ENCODE results near the gene TRIM46.

The TRIM46 gene

GRCh38 chr1:155171836-155172731 lies 1.6 kb upstream of the TRIM46 start:
- no peak for DNase-seq (ENCODE audit: low read depth in 2 of 2)

- DNase-seq (ENCODE audit: low read depth in 2 of 2) = peak; percentile 93 to 94
These were observed 744 bp upstream of the TRIM46 start, which contains the start of gene KRTCAP2 for GRCh38 chr1:155172732-155173477. Gene KRTCAP2, minus strand, starts transcription at chr1:155173304. Its CDS starts 80 bp downstream, at chr1:155173224.

- peak in 1 of 2 donors; percentile 42 for DNase-seq (ENCODE audit: low read depth in 2 of 2)
These were observed 953 bp downstream of the TRIM46 start for GRCh38 chr1:155174324-155175280.

GRCh38 chr1:155175281-155175926 lies 1.8 kb downstream of the TRIM46 start:
- DNase-seq (ENCODE audit: low read depth in 2 of 2) = no peak

GRCh38 chr1:155175927-155176371 lies 2.3 kb downstream of the TRIM46 start:
- peak in 1 of 2 donors; percentile 7 for DNase-seq (ENCODE audit: low read depth in 2 of 2)

GRCh38 chr1:155176544-155177071 lies 3.0 kb downstream of the TRIM46 start:
- peak in 1 of 2 donors; percentile 83 for DNase-seq (ENCODE audit: low read depth in 2 of 2)

- no peak for DNase-seq (ENCODE audit: low read depth in 2 of 2)
These were observed 3.7 kb downstream of the TRIM46 start for GRCh38 chr1:155177192-155177917.

- DNase-seq (ENCODE audit: low read depth in 2 of 2) = no peak
These were observed 4.3 kb downstream of the TRIM46 start for GRCh38 chr1:155177918-155178281.

GRCh38 chr1:155178441-155179111 lies 4.9 kb downstream of the TRIM46 start:
- no peak for DNase-seq (ENCODE audit: low read depth in 2 of 2)

GRCh38 chr1:155179112-155180031 lies 5.7 kb downstream of the TRIM46 start:
- no peak for DNase-seq (ENCODE audit: low read depth in 2 of 2)

GRCh38 chr1:155181371-155182051 lies 7.9 kb downstream of the TRIM46 start:
- DNase-seq (ENCODE audit: low read depth in 2 of 2) = no peak

- DNase-seq (ENCODE audit: low read depth in 2 of 2) = no peak
These were observed 8.5 kb downstream of the TRIM46 start for GRCh38 chr1:155182052-155182550.

- no peak for DNase-seq (ENCODE audit: low read depth in 2 of 2)
These were observed 10.1 kb downstream of the TRIM46 start for GRCh38 chr1:155183775-155184221.

- DNase-seq (ENCODE audit: low read depth in 2 of 2) = no peak
These were observed 10.7 kb downstream of the TRIM46 start for GRCh38 chr1:155184351-155184811.

- DNase-seq (ENCODE audit: low read depth in 2 of 2) = no peak
These were observed 11.5 kb downstream of the TRIM46 start for GRCh38 chr1:155184835-155185782.

- DNase-seq (ENCODE audit: low read depth in 2 of 2) = no peak
These were observed 12.1 kb downstream of the TRIM46 start for GRCh38 chr1:155185783-155186066.
